Parathyroid adenoma (tissue), 2 donors: ENCODE results near the gene CRLF1.
A peak's percentile ranks its signal among the peaks of the same experiment; 100 is the strongest.

Experiments
- H2AFZ ChIP-seq: fragments of 300-600 bp; sonication (generic); one replicate; pipeline ENCODE4 v1.7.0; 2017; ENCODE audit warnings: antibody characterized with exemption, mild to moderate bottlenecking
- H3K27ac ChIP-seq: fragments of 300-600 bp; sonication (generic); one replicate; pipeline ENCODE4 v1.7.0; 2017
- H3K27me3 ChIP-seq: fragments of 300-600 bp; sonication (generic); one replicate; pipeline ENCODE4 v1.7.0; 2017; ENCODE audit warnings: low read length; ENCODE audit not compliant: control insufficient read depth, insufficient read depth
- H3K36me3 ChIP-seq: fragments of 300-600 bp; sonication (generic); one replicate; pipeline ENCODE4 v1.7.0; 2017; ENCODE audit warnings: low read length; ENCODE audit not compliant: control insufficient read depth, insufficient read depth
- H3K4me1 ChIP-seq: fragments of 300-600 bp; sonication (generic); one replicate; pipeline ENCODE4 v1.7.0; 2017; ENCODE audit warnings: control low read depth
- H3K4me2 ChIP-seq: fragments of 300-600 bp; sonication (generic); one replicate; pipeline ENCODE4 v1.7.0; 2017; ENCODE audit warnings: low read length
- H3K4me3 ChIP-seq: fragments of 300-600 bp; sonication (generic); one replicate; pipeline ENCODE4 v1.7.0; 2017; ENCODE audit warnings: low read depth, low read length
- H3K79me2 ChIP-seq: fragments of 300-600 bp; sonication (generic); one replicate; pipeline ENCODE4 v1.7.0; 2017; ENCODE audit warnings: control low read depth
- H3K9ac ChIP-seq: fragments of 300-600 bp; sonication (generic); one replicate; pipeline ENCODE4 v1.7.0; 2017; ENCODE audit warnings: mild to moderate bottlenecking
- H3K9me3 ChIP-seq: fragments of 300-600 bp; sonication (generic); one replicate; pipeline ENCODE4 v1.7.0; 2017; ENCODE audit warnings: low read length; ENCODE audit not compliant: control insufficient read depth
- TF ChIP-seq, protein P1 (sequence below): fragments of 300-600 bp; sonication (generic); IDR thresholded peaks from one replicate; pipeline ENCODE4 v1.7.0; 2017; ENCODE audit warnings: antibody characterized with exemption, mild to moderate bottlenecking
- donor health status: primary hyperparathyroidism.

CRLF1 gene

DNA sequence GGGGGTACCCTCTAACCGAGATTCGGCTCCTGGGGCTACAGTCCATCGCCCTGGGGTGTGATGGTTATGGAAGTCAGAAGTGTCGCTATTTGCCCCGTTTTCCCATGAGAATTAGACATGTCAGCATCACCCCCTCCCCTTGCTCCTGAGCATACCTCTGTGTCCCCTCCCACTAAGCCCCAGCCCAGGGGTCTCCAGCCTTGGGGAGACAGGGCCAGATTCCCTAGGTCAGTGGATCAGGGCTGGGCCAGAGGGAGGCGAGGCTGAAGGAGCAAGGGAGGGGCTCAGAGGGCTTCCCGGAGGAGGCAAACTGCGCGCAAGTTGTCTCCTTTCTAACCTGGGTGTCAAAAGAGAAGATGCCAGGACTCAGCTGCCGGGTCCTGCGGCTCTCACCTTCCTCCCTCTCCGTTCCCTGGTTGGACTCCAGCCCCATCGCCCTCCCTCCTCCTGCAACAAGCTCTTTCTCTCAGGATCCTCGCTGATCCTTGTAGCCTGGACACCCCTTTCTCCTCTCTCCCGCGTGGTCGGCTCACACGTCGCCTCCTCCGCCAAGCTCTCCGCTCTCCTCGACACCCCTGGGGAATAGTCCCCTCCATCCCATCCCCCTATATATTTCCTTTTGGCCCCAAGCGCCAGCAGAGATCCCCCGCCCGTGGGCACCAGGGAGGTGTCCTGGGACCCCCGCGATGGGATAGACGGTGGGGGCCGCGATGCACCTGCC is 5.6 kb upstream of the CRLF1 start:
- H3K9ac ChIP-seq = no peak overlapping the region
- H3K27ac ChIP-seq = no peak overlapping the region
- no peaks in the 10 kb centered on the region for H3K9me3 ChIP-seq
- H3K79me2 ChIP-seq = no peaks in the 10 kb centered on the region
- H3K4me1 ChIP-seq = peaks cover 18% of the 10 kb centered on the region
- H2AFZ ChIP-seq = peak overlapping the region; percentile 54
- H3K36me3 ChIP-seq = no peaks in the 10 kb centered on the region
- H3K27me3 ChIP-seq = peaks cover 14% of the 10 kb centered on the region
- H3K4me2 ChIP-seq = peak overlapping the region; percentile 51
- peak overlapping the region; percentile 14 for H3K4me3 ChIP-seq
- TF ChIP-seq, protein P1, sequence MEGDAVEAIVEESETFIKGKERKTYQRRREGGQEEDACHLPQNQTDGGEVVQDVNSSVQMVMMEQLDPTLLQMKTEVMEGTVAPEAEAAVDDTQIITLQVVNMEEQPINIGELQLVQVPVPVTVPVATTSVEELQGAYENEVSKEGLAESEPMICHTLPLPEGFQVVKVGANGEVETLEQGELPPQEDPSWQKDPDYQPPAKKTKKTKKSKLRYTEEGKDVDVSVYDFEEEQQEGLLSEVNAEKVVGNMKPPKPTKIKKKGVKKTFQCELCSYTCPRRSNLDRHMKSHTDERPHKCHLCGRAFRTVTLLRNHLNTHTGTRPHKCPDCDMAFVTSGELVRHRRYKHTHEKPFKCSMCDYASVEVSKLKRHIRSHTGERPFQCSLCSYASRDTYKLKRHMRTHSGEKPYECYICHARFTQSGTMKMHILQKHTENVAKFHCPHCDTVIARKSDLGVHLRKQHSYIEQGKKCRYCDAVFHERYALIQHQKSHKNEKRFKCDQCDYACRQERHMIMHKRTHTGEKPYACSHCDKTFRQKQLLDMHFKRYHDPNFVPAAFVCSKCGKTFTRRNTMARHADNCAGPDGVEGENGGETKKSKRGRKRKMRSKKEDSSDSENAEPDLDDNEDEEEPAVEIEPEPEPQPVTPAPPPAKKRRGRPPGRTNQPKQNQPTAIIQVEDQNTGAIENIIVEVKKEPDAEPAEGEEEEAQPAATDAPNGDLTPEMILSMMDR = no peak

DNA sequence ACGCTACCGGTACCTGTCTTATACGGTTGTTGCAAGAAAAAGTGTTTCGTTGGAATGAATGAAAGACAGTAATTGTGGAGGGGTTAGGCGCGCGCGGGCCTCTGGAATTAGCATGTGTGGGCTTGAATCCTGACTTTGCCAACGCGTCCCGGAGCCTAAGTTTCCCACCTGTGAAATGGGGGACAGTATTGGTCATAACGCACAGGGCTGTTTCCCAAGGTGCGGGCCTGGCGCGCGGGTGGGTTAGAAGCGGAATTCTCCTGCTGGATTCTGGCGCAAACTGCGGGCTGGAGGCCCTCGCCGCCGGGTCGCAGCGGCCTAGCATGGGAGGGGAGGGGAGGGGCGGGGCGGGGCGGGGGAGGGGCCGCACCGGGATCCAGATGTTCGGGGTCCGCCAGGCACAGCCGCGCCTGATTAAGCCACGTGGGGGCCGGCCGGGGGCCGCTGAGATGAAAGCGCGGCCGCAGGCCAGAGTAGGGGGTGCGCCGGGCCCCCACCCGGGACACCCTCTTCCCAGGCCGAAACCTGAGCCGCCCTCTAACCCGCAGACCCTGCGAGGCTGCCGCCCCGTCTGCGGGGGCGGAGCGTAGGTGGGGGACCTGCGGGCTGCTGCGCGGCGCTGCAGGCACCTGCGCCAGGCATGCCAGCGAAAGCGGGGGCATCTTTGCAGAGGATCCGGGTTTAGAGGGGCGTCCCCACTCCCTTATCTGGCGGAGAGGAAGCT is 4.9 kb upstream of the CRLF1 start:
- Histone ChIP-seq H3K27me3 (peaks cover 14% of the 10 kb centered on the region), H3K4me1 (peaks cover 19% of the 10 kb centered on the region), H3K9ac (no peak overlapping the region), H3K9me3 (no peaks in the 10 kb centered on the region), H3K79me2 (no peaks in the 10 kb centered on the region), H3K4me2 (peak overlapping the region; percentile 51), H3K36me3 (no peaks in the 10 kb centered on the region), H2AFZ (peak overlapping the region; percentile 10), H3K27ac (no peak overlapping the region), H3K4me3 (no peak overlapping the region)
- TF ChIP-seq, protein P1 = no peak

DNA sequence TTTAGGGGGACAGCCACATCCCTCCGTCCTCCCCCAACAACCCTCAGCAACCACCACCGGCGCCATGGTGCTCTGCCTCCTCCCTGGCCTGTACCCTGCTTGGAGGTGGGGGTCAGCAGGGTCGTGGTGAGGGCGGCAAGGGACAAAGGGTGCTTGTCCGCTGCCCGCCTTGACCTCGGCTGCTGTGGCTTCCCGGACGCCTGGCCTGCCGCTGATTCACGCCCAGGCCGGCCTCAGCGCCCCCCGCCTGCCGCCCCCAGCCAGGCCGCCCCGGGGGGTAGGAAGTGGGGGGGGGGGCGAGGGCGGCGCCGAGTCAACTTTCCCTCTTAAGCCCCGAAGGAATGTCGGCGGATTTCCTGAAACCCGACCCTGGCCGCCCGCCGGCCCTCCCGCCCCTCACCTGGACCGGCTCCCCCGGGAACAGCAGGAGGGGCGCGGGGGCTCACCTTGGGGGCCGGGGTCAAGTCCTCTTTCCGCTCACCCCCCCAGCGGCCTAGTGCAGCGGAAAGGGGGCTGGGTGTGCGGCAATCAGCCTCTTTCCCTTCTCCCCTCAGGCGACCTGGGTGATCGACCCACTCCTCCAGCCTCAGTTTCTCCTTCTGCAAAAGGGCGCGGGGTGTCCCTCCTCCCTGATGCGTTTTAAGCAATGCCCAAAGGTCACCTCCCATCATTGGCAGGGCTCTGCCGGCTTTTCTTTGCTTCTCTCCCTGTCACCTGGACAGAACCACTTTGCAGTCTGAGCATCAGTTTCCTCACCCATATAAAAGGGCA is 4.1 kb upstream of the CRLF1 start:
- no peak overlapping the region for H3K27ac ChIP-seq
- H3K36me3 ChIP-seq = no peaks in the 10 kb centered on the region
- peaks cover 19% of the 10 kb centered on the region for H3K4me1 ChIP-seq
- no peak overlapping the region for H3K4me3 ChIP-seq
- H3K9me3 ChIP-seq = no peaks in the 10 kb centered on the region
- peaks cover 14% of the 10 kb centered on the region for H3K27me3 ChIP-seq
- no peak overlapping the region for H2AFZ ChIP-seq
- H3K79me2 ChIP-seq = no peaks in the 10 kb centered on the region
- no peak overlapping the region for H3K9ac ChIP-seq
- no peak overlapping the region for H3K4me2 ChIP-seq
- TF ChIP-seq, protein P1 = no peak

DNA sequence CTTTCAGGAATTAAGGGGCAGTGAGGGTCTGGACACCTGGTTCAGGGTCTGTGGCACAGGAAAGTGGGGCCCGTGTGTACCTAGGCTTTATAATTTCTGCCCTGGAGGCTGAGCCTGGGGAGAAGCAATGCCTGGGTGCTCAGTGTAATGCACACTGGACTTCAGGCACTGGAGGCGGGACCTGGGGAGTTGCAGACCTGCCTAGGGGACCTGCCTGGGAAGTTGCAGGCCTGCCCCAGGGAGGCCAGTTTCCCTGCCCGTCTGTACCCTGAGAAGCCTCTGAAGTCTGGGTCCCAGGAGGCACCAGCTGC is 3.6 kb upstream of the CRLF1 start:
- H3K4me2 ChIP-seq = no peak overlapping the region
- H3K79me2 ChIP-seq = no peaks in the 10 kb centered on the region
- no peak overlapping the region for H3K27ac ChIP-seq
- no peak overlapping the region for H2AFZ ChIP-seq
- peaks cover 19% of the 10 kb centered on the region for H3K4me1 ChIP-seq
- no peaks in the 10 kb centered on the region for H3K9me3 ChIP-seq
- H3K27me3 ChIP-seq = peaks cover 14% of the 10 kb centered on the region
- no peak overlapping the region for H3K9ac ChIP-seq
- TF ChIP-seq, protein P1 = no peak
- H3K36me3 ChIP-seq = no peaks in the 10 kb centered on the region
- H3K4me3 ChIP-seq = no peak overlapping the region
